GM18907 (cell line): ENCODE measurements around the gene MRPS7.
A peak's percentile ranks its signal among the peaks of the same experiment; 100 is the strongest.

ENCODE experiments used
- ATAC-seq: cut with Tn5 transposase; IDR thresholded peaks from one replicate; pipeline ENCODE4 v1.9.1; 2021; ENCODE audit warnings: mild to moderate bottlenecking, moderate library complexity; ENCODE audit not compliant: unreplicated experiment

Gene MRPS7

GRCh38 chr17:75261336-75262111, at the start of gene MRPS7, which contains the start of gene GGA3:
Gene MRPS7, plus strand, starts transcription at chr17:75261879. Its CDS starts 22 bp downstream, at chr17:75261901.
Gene GGA3, minus strand, starts transcription at chr17:75261606. Its CDS starts 19 bp downstream, at chr17:75261587.
- ATAC-seq, result peak; percentile 88

DNA sequence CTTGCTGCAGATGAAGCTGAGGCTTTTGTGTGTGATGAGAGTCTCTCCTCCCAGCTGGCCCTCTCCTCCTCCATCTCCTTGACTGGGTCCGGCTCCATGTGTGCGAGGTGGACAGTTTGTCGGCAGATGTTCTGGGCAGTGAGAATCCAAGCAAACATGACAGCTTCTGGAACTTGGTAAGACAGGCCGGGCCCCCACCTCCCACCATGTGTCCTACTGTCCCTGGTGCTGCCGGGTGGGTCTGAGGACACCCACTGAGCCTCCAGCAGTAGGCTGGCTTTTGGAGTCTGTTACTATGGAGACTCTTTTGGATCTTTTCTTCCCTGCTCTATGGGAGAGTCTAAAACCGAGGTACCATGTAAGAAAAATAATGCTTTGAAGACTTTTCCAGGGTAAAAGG, 43.5 kb upstream of the MRPS7 start:
- no peak for ATAC-seq

DNA sequence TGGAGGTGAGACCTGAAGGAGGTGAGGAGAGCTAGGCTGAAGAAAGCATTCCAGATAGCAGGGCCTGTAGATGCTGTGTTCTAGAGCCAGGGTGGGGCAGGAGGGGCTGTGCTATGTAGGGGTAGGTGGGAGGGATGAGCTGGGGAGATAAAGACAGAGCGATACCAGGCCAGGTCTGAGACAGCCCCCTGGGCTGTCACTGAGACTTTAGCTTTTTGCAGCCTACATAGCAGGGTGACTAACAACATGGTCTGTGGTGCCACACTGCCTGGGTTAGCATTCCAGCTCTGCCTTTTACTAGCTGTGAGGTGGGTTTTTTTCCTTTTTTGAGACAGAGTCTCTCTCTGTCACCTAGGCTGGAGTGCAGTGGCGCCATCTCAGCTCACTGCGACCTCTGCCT, 41.9 kb upstream of the MRPS7 start:
- no peak for ATAC-seq

- no peak for ATAC-seq
Measured at GRCh38 chr17:75225016-75225415, 36.7 kb upstream of the MRPS7 start.

DNA sequence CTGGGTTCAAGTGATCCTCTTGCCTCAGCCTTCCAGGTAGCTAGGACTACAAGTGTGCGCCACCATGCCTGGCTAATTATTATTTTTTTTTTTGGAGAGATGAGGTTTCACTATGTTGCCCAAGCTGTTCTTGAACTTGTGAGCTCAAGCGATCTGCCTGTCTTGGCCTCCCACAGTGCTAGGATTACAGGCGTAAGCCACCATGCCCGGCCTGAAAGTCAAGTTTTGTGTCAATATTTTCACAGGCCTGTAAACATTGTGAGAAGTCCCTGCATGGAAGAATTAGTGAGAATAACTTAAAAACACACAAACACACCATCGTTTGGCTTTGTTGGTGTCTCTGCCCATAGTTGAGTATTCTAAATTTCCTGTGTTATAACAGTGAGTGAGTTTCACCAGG, 34.0 kb upstream of the MRPS7 start:
- ATAC-seq, result no peak

DNA sequence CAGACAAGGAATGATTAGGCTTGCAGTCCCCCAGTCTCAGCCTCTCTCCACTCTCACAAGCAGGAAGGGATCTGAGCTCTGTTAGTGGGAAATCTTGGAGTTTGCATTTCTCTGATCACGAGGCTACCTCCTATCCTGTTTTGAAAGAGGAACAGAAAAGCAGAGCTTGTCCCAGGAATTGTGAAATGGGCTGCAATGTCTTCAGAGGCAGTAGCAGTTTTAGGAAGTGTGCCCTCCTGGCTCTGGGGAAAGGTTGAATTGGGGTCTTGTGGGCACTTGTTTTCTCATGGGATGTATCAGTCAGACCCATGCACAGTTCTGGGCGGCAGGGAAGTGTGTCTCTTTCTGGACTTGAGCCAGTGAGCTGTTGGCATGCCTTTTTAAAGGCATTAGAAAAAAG, 33.4 kb upstream of the MRPS7 start:
- no peak for ATAC-seq

- ATAC-seq, result no peak
Measured at GRCh38 chr17:75228847-75229246, 32.8 kb upstream of the MRPS7 start.

- no peak for ATAC-seq
Measured at GRCh38 chr17:75231071-75231470, 30.6 kb upstream of the MRPS7 start.

DNA sequence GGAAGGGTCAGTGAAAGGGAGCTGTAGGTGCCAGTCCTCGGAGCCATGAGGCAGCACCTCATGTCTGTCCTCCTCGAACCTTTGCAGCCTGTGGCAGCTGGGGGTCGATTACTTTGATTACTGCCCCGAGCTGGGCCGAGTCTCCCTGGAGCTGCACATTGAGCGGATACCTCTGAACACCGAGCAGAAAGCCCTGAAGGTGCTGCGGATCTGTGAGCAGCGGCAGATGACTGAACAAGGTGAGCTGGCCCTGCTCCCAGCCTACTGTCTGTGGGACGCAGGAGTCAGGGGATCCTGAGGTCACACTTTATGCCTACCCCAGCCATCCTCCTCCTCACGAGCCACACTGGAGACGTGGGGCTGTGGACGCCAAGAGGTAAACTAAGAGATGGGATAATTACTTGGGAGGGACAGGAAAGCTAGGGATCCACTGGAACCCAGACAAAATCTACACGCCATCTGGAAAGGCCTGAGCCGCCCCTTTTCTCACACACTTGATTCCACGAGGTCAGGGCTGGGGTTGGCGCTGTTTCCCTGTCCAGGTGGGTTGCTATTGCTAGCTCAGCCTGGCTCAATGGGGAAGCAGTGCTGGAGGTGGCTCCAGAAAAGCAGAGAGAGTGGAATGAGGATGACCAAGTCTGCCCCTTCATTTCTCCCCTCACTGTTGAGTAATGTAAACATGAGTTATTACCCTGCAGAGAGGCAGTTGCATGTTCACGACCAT, 29.8 kb upstream of the MRPS7 start:
- ATAC-seq, result no peak

GRCh38 chr17:75232786-75233185, 28.9 kb upstream of the MRPS7 start:
- ATAC-seq, result no peak

GRCh38 chr17:75237100-75238014, 24.3 kb upstream of the MRPS7 start:
- no peak for ATAC-seq

DNA sequence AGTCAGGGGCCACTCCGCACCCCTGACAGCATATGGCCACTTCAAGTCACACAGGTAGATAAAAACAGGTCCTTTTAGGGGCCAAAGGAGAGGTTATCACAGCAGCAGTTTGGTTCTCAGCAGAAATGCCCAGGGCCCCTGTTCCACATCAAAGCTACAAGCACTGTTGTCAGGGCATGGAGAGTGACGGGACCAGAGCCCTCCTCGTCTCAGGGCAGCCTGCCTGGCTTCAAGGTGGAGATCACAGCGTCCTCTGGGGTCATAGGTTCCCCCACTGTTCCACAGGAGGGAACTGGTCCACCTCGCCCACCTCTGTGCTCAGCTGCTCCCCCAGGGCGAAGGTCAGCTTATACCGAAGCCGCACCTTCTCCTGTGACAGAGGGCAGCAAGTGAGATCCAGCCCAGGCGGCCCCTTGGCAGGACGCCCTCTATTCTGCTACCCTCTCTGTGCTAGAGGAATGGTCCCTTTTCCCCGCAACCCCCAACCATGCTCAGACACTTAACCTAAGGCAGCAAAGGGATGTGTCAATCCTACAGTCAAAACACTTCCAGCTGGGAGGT, 23.6 kb upstream of the MRPS7 start:
- no peak for ATAC-seq

GRCh38 chr17:75238684-75239191, 22.9 kb upstream of the MRPS7 start:
- ATAC-seq, result no peak

GRCh38 chr17:75239214-75239613, 22.5 kb upstream of the MRPS7 start:
- ATAC-seq, result no peak

GRCh38 chr17:75239778-75240393, 21.8 kb upstream of the MRPS7 start:
- no peak for ATAC-seq

GRCh38 chr17:75240394-75241142, 21.1 kb upstream of the MRPS7 start:
- ATAC-seq, result no peak

DNA sequence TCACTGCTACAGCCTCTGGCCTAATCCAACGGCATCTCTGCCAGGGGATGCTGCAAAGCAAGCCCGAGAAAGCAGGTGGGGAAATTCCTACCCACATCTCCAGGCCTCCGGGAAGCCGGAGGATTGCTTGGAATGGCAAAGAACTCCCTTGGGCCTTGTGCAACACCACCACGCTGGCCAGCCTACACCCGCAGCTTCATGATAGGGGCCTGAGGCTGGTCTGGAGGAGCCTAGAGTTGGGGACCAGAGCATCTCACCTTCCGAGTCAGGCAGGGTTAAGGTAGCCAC, 20.6 kb upstream of the MRPS7 start:
- no peak for ATAC-seq

- ATAC-seq, result no peak
Measured at GRCh38 chr17:75241502-75241901, 20.2 kb upstream of the MRPS7 start.

- no peak for ATAC-seq
Measured at GRCh38 chr17:75241996-75242460, 19.7 kb upstream of the MRPS7 start.
